ENCODE measurements around the gene RAB26.
"Not testable (repeated sequence)": the region's sequence is repeated elsewhere in the genome, so short reads cannot be mapped to it uniquely, and the experiment has no call there.

The RAB26 gene

DNA sequence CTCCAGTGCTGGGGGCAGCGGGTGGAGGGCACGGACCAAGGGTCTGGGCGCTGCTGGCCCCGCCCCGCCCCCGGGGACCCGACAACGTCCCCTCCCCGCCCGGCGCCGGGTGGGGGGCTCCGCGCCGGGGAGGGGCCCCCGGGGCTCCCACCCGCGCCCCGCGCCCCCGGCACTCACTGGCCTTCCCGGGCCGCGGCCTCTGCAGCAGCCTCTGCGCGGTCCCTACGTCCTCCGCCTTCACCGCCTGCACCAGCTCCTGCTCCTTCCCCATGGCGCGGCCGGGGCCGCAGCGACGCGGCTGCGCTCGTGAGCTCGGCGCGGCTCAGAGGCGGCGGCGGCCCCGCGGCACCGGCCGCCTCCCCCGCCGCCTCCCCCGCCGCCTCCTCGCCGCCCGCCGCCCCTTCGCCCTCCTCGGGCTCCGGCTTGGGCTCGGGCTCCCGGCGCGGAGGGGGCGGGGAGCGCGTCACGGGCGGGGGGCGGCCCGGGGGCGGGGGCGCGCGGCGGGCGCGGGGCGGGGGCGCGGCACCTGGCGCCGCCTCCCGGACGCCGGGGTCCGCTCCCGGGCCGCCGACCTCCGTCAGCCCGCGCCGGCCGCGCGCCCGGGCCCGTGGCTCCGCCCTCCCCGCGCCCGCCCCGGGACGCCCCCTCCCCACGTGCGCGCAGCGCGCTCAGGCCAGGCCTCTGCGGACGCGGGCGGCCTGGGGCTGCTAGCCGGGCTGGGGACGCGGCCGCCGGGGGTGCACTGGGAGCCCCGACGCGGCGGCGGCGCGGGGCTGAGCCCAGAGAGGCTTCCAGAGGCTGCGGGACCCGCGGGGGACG is 47.9 kb downstream of the RAB26 start, which contains the start of gene CASKIN1:
CASKIN1 (minus strand) TSS at position 444 of the 819 bp plus-strand sequence; CDS start at position 271, 173 bp downstream.
- no peak for DNase-seq (ENCODE audit: low spot score)

DNA sequence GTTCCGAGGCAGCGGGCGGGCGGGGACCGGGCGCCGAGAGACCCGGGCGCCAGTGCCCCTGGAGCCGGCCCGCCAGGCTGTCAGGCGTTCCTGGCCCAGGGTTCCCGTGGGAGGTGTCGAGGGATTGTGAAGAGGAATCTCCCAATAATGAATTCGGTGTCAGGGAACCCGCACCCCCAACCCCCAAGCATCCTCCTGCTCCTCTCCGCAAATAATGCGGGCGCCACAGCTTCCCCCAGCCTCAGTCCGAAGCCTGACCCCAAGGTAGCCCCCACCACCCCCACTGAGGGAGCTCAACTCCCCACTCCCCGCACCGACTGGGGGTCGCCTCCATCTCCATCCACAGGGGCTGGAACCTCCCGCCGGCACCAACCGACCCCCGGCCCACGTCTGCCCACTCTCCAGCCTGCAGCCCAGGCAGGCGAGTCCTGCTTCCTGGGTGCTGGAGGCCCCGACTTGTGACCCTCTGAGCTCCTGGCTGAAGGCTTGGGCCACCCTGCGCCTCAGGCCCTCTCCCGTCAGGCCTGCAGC is 48.6 kb downstream of the RAB26 start:
- DNase-seq (ENCODE audit: low spot score): no peak

DNA sequence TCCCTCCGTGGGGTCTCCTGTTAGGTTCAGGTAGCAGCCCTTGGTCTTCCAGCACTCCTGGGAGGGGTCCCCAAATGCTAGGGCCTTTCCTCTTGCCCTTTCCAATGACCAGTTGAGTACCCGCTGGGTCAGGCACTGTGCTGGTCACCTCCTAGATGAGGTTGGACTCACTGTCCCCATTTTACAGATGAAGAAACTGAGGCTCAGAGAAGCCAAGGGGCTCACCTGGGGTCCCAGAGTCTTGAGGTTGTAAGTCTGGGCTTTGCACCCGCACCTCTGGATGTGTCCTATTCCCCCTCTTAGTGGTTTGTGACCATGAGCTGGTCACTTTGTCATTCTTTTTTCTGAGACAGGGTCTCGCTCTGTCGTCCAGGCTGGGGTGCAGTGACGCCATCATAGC is 49.3 kb downstream of the RAB26 start:
- DNase-seq (ENCODE audit: low spot score): no peak

DNA sequence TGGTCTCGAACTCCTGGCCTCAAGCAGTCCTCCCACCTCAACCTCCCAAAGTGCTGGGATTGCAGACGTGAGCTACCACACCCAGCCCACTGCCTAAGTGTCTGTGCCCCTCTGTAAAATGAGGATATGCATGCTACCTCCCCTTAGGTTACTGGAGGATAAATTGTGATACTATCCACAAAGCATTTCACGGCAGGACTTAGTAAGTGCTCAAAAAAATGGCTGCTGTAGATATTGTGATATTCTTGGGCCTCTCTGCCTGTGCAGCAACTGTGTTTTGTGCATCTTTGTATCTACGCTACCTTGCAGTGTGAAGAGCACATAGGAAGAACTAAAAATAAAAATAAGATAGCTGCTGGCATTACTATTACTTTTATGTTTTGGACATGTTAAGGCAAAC is 49.9 kb downstream of the RAB26 start:
- no peak for DNase-seq (ENCODE audit: low spot score)

DNA sequence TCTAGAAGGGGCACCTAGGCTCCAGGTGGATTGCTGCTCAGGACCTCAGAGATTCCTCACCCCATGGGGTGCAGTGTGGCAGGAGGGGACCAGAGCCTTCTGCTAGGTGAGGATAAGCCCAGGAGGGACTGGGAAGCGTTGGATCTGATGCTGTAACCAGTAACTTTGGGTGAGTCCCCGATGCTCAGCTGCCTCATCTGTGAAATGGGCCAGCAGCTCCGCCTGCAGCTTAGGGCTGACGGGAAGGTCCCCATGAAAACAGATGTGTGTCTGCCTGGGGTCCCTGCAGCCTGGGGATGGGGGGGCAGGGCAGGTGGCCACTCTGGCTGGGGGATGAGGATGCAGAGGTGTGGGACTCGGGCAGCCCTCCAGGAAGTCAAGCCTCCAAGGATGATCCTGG is 50.7 kb downstream of the RAB26 start:
- no peak for DNase-seq (ENCODE audit: low spot score)

DNA sequence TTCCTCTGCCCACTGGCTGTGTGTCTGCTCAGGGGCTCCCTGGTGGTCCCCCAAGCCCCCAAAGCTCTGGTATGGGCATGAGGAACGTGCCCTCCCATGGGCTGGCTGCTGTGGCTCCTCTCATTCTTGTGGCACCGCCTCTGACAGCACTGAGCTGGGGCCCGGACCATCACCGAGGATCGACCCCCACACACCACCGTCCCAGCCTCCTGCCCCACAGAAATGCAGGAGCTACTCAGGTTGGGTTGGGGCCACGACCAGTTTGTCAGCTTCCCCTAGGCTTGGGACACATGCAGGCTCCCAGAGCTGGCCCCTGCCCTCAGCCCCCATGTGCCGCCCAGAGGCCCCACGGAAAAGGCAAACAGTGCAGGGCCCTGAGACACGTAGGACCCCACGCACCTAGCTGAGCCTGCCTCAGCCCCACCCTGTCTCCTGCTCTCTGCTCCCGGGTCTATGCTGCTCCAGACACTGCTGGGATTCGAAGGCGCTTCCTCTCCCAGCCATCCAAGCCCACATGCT is 51.3 kb downstream of the RAB26 start:
- no peak for DNase-seq (ENCODE audit: low spot score)

DNA sequence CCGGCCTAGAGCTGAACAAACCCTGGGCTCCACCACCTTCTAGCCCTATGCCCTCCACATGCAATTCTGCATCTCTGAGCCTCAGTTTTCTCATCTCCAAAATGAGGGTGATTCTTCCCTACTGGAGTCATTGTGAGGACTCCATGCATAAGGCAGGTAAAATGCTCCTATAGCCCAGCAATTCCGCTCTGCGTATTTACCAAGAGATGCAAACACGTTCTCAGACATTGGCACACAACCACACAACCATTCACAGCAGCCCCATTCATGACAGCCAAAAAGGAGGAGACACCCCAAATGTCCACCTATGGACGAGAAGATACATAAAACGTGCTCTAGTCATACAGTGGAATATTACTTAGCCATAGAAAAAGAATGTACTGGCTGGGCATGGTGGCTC is 51.9 kb downstream of the RAB26 start:
- no peak for DNase-seq (ENCODE audit: low spot score)

DNA sequence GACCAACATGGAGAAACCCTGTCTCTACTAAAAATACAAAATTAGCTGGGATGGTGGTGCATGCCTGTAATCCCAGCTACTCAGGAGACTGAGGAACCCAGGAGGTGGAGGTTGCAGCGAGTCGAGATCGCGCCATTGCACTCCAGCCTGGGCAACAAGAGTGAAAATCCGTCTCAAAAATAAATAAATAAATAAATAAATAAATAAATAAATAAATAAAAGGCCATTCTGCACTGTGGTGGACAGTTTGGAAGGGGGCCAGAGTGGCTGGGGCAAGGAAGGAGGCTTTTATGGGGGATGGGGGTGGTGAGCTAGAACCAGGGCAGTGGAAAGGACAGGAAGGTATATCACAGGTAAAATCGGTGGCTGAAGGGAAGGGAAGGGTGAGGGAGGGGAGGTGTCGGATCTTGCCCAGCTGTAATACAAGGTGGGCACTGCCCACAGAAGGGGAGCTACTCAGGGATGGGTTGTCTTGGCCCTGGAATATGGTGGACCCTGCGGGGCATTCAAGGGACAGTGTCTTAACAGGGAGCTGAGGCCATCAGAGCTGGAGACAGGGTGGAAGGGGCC is 54.8 kb downstream of the RAB26 start:
- DNase-seq (ENCODE audit: low spot score): not testable (repeated sequence)

Data from hematopoietic multipotent progenitor cell treated with erythropoietin and hydrocortisone succinate and interleukin-3 and kit ligand, for 17 days (in vitro differentiated cells).